Activated naive CD4-positive, alpha-beta T cell (primary cell): ENCODE results near the gene CACNB2.

ENCODE experiments used
- DNase-seq, 4 experiments: peaks; one replicate each; lab custom pipeline; 2025; lab: John Stamatoyannopoulos, UW

CACNB2 gene

GRCh38 chr10:18293536-18294510 lies 153.6 kb downstream of the CACNB2 start:
- no peak for DNase-seq

GRCh38 chr10:18294633-18295032 lies 154.4 kb downstream of the CACNB2 start:
- no peak for DNase-seq

- no peak for DNase-seq
Measured at GRCh38 chr10:18297659-18298058, 157.4 kb downstream of the CACNB2 start.

GRCh38 chr10:18298256-18298655 lies 158.0 kb downstream of the CACNB2 start:
- no peak for DNase-seq

GRCh38 chr10:18303851-18304801 lies 163.9 kb downstream of the CACNB2 start:
- no peak for DNase-seq

- no peak for DNase-seq
Measured at GRCh38 chr10:18306031-18306430, 165.8 kb downstream of the CACNB2 start.

- DNase-seq = no peak
Measured at GRCh38 chr10:18308600-18308999, 168.4 kb downstream of the CACNB2 start.

GRCh38 chr10:18310761-18311160 lies 170.5 kb downstream of the CACNB2 start:
- DNase-seq = no peak

- DNase-seq = no peak
Measured at GRCh38 chr10:18312374-18313139, 172.3 kb downstream of the CACNB2 start.

GRCh38 chr10:18313140-18313530 lies 172.9 kb downstream of the CACNB2 start:
- no peak for DNase-seq

GRCh38 chr10:18313626-18314025 lies 173.4 kb downstream of the CACNB2 start:
- no peak for DNase-seq

- no peak for DNase-seq
Measured at GRCh38 chr10:18319628-18320027, 179.4 kb downstream of the CACNB2 start.

GRCh38 chr10:18321371-18321770 lies 181.1 kb downstream of the CACNB2 start:
- no peak for DNase-seq

- DNase-seq = no peak
Measured at GRCh38 chr10:18323916-18324315, 183.7 kb downstream of the CACNB2 start.

GRCh38 chr10:18325410-18325809 lies 185.2 kb downstream of the CACNB2 start:
- no peak for DNase-seq

- no peak for DNase-seq
Measured at GRCh38 chr10:18325889-18326531, 185.8 kb downstream of the CACNB2 start.

- DNase-seq = no peak
Measured at GRCh38 chr10:18328941-18329340, 188.7 kb downstream of the CACNB2 start.

GRCh38 chr10:18332048-18332447 lies 191.8 kb downstream of the CACNB2 start:
- no peak for DNase-seq

GRCh38 chr10:18332484-18332883 lies 192.3 kb downstream of the CACNB2 start:
- no peak for DNase-seq

GRCh38 chr10:18333621-18334020 lies 193.4 kb downstream of the CACNB2 start:
- no peak for DNase-seq

- no peak for DNase-seq
Measured at GRCh38 chr10:18334116-18334867, 194.1 kb downstream of the CACNB2 start.
